Stimulated activated CD8-positive, alpha-beta memory T cell treated with anti-CD3 and anti-CD28 coated beads, Interleukin-15, amount 100 ng/mL, for 1 hour (primary cell): ENCODE measurements around the gene MIB1.
"Not testable (repeated sequence)": the region's sequence is repeated elsewhere in the genome, so short reads cannot be mapped to it uniquely, and the experiment has no call there.

Source experiments
- DNase-seq: peaks from one replicate; pipeline ENCODE4 v3.0.0-alpha.2; 2020; ENCODE audit warnings: low read depth

Gene MIB1

GRCh38 chr18:21743166-21743832, 2.7 kb downstream of the MIB1 start:
- no peak for DNase-seq

- no peak for DNase-seq
Measured at GRCh38 chr18:21745231-21745630, 4.6 kb downstream of the MIB1 start.

DNA sequence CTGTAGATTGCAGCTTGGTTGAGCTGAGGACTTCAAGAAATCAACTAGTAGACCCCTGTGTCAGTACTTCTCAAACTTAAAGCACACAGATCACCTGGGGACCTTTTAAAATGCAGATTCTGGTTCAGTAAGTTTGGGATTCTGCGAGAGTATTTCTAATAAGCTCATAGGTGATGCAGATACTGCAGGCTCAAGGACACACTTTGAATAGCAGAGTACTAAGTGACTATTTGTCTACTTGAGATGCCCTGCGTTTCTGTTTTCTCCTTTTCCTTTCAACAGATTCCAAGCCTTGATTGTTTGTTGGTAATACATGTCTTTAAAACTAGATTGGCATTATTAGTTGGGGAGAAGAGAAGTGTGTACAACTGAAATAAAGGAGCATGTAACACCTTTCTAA, 6.7 kb downstream of the MIB1 start:
- no peak for DNase-seq

DNA sequence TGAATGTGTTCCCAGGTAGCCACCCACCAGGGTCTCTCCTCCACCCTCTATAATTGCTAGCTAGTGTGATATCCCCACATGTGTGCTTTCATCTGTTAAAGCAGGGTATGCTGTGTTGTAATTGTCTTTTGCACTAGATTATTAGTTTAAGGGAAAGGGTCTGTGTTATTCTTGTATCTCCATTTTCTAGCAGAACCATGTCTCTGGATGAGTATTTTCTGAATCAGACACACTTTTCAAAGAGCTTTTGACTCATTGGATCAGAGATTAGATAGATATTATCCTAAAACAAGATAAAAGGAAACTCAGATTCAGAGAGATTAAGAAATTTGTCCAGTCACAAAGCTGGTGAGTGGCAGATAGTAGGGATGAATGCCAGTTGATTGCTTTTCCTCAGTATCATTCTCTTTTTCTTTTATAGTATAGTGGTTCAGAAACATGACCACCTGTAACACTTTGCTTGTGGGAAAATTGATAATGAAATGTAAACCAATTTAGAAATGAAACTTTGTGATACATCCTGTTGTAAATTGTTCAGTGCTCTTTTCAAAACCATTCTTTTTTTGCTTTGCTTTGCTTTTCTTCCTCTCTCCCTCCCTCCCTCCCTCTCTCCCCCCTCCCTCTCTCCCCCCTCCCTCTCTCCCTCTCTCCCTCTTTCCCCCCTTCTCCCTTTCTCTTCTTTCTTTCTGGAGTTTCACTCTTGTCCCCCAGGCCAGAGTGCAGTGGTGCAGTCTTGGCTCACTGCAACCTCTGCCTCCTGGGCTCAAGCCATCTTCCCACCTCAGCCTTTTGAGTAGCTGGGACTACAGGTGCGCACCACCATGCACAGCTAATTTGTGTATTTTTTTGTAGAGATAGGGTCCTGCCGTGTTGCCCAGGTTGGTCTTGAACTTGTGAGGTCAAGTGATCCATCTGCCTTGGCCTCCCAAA, 7.4 kb downstream of the MIB1 start:
- no peak for DNase-seq

DNA sequence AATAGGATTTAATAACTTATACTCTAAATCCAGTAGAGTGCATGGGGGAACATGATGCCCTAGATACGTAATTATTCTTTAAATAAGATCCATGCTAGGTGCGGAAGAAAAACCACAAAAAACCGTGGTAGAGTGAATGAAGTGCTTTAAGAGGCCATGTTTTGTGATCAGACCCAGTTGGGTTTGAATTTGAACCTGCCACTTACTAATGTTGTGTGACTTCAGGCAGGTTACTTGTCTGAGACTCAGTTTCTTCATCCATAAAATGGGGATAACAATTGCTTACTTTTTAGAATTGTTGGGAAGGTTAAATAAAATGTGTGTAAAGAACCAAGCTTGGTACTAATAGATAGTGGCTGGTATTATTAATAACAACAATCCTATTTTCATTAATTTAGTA, 17.2 kb downstream of the MIB1 start:
- DNase-seq: no peak

DNA sequence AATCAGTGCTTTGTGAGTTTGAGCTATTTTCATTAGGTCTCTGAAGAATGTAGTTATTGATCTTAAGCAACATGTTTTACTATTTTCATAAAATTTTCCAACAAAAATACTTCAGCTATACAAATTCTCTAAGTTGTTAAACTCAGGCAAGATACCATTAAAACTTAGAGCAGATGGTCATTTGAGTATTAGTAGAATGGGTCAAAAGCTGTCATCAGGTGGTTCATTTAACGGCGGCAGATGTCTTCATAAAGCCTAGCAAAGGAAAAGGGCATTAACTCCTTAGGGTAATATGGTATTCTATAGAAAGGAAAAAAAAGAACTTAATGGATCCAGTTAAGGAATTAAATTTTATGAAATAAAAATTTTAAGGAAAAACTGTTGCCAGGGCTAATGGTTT, 19.2 kb downstream of the MIB1 start:
- no peak for DNase-seq

DNA sequence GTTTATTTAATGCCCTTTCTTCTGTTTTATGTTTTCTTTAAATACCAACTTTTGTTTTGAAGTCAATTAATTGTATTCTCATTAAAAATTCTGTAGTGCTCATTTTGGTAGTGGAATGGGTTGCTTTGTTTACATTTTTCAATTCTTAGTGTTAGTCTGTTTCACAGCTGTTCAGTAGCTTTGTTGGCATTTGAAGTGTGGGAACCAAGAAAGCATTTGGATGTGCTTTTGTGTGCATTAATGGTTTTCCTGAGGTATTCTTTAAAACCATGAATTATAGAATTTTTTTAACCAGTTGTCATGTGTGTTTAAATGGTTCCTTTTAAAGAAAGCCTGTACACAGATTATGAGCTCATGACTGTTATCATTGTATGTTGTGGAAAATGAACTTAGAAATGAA, 19.7 kb downstream of the MIB1 start:
- DNase-seq: no peak

DNA sequence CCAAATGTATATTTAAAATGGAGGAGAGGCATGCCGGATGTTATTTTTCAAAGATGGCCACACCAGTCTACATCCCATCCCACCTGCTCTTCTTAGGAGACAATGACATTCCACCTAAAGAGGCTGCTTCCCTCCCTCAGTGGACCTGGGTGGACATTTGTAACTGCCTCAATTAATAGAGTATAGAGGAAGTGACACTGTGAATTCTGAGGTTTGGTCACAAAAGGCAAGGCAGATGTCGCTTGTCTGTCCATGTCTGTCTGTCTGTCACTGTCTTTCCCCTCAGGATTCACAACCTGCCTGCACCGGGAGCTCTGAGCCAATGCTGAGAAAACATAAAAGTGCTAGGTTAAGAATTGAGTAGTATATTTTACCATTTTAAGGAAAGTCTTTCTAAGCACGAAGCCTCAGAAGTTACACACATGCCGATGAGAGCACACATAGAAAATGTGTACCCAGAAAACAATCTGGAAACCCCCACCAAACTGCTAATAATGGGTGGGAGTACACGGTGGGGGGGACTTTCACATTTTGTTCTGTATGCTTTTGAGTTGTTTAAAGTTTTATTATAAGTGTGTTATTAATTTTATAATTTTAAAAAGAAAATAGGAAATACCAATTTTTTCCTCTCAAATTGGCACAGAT, 21.0 kb downstream of the MIB1 start:
- DNase-seq: no peak

- DNase-seq: no peak
Measured at GRCh38 chr18:21762181-21762772, 21.7 kb downstream of the MIB1 start.

GRCh38 chr18:21763846-21764646, 23.5 kb downstream of the MIB1 start:
- DNase-seq: no peak

DNA sequence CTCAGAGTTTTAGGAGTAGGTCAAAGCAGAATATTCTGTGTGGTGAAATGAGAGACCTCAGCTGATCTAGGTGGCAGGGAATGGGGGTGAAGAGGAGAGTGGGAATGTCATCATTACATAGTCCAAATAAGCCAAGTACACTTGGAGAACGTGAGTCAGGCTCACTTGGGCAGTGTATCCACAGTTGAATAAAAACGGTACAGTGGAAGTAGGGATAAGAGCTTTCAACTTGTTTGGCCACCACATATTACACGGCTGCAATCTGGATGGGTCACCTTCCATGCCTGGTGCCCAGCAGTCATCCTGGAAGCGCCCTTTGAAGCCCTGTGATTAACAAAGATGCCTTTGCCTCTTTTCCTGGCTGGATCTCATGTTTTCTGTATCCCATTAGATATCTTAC, 28.6 kb downstream of the MIB1 start:
- DNase-seq: no peak

DNA sequence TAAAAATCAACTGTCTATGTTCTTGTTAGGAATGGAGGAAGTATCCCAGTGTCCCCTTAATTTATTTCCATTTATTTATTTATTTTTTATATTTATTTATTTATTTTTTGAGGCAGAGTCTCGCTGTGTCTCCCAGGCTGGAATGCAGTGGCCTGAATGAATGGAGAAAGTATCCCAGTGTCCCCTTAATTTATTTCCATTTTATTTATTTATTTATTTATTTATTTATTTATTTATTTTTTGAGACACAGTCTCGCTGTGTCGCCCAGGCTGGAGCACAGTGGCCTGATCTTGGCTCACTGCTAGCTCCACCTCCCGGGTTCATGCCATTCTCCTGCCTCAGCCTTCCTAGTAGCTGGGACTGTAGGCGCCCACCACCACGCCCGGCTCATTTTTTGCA, 34.1 kb downstream of the MIB1 start:
- DNase-seq: no peak

DNA sequence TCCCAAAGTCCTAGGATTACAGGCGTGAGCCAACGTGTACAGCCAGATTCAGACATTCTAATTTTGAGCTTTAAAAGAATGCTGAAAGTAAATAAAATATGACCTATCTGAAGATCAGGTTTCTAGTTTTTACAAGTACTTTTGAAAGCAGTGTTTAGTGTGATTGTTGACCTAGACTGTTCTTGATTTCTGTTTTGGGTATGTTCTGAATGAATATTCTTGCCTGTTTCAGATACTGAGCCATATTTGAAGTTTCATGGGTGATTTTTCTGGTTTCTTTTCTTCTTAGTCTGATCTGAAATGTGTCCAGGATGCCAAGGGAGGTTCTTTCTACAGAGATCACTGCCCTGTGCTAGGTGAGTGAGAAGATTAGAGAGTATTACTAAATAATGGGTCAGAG, 37.2 kb downstream of the MIB1 start:
- DNase-seq: no peak

DNA sequence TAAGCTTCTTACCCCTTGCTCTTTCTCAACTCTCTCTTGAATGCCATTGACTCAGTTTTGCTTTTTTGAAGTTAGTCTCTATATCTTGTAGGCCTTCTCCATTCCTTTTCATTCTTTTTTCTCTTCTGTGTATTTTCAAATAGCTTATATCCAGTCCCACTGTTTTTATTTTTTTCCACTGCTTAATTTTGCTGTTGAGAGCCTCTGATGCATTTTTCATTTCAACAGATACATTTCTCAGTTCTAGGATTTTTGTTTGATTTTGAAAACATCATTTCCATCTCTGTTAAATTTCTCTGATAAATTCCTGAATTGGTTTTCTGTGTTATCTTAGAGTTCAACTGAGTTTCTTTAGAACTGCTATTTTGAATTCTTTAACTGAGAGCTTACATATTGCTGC, 45.9 kb downstream of the MIB1 start:
- DNase-seq: no peak

- not testable (repeated sequence) for DNase-seq
Measured at GRCh38 chr18:21796089-21796488, 55.5 kb downstream of the MIB1 start.

DNA sequence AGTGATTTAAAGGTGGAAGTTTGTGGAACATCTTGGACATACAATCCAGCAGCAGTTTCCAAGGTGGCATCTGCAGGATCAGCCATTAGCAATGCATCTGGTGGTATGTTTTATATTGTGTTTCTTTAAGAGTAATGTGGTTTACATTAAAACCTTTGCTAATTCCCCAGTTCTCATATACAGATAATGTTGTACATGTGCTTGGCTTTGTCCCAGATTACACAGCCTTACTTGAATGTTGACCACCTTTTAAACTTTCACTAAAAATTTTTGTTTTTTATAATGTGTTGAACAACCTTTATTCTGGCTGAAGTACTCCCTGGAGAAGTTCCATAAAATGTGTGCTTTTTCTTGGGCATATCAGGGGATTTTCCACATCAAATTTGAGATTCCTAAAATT, 57.5 kb downstream of the MIB1 start:
- no peak for DNase-seq

GRCh38 chr18:21799721-21800120, 59.1 kb downstream of the MIB1 start:
- no peak for DNase-seq

- DNase-seq: no peak
Measured at GRCh38 chr18:21803495-21803894, 62.9 kb downstream of the MIB1 start.

DNA sequence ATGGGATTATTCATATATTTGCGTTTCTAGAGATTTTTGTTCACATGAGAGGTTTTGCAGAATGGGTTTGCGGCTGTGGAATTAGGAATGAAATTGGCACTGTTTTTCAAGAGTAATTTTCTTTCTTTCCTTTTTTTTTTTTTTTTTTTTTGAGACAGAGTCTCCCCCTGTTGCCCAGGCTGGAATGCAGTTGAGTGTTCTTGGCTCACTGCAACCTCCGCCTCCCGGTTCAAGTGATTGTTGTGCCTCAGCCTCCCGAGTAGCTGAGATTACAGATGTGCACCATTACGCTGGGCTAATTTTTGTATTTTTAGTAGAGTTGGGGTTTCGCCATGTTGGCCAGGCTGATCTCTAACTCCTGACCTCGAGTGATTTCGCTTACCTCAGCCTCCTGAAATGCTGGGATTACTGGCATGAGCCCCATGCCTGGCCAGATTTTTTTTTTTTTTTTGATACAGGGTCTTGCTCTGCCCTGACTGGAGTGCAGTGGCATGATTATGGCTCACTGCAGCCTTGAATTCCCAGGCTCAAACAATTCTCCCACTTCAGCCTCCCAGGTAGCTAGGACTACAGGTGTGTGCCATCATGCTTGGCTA, 65.3 kb downstream of the MIB1 start:
- DNase-seq: no peak

DNA sequence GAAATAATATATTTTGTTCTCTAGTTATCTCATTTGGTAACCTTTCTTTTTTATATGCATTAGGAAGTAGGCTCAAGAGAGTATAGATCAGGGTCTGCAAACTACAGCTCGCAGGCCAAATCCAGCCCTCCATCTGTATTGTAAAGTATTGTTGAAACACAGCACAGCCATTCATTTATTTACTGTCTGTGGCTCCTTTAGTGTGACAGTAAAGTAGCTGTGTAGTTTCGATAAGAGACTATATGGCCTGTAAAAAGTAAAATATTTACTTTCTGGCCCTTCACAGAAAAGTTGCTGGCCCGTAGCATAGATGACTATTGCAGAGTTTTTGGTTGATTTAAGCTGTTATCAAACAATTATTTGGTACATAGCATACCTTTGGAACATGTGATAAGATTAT, 67.6 kb downstream of the MIB1 start:
- DNase-seq: no peak

GRCh38 chr18:21809725-21810124, 69.1 kb downstream of the MIB1 start:
- DNase-seq: no peak
